Loucy (cell line): ENCODE results near the gene TEX101.
A peak's percentile ranks its signal among the peaks of the same experiment; 100 is the strongest.

ENCODE experiments used
- H2AFZ ChIP-seq: fragments of 200-600 bp; sonication (generic); 2 replicates; pipeline ENCODE4 v1.6.0; 2016; ENCODE audit warnings: antibody characterized with exemption, mild to moderate bottlenecking, low read length, moderate library complexity
- H3F3A ChIP-seq: fragments of 200-600 bp; 2 replicates; pipeline ENCODE4 v1.6.0; 2016; ENCODE audit warnings: antibody characterized with exemption, low read depth, mild to moderate bottlenecking
- H3K27me3 ChIP-seq: fragments of 200-600 bp; sonication (generic); 2 replicates; pipeline ENCODE4 v1.6.1; 2014; ENCODE audit warnings: low read length, mild to moderate bottlenecking; ENCODE audit not compliant: insufficient read depth, poor library complexity, severe bottlenecking
- H3K36me3 ChIP-seq: fragments of 200-600 bp; sonication (generic); 2 replicates; pipeline ENCODE4 v1.6.1; 2016; ENCODE audit warnings: low read length; ENCODE audit not compliant: insufficient read depth
- H3K4me1 ChIP-seq: fragments of 200-600 bp; sonication (generic); 2 replicates; pipeline ENCODE4 v1.5.1; 2014; ENCODE audit warnings: low read length, mild to moderate bottlenecking; ENCODE audit not compliant: insufficient read depth, poor library complexity, severe bottlenecking
- H3K4me2 ChIP-seq: fragments of 200-600 bp; sonication (generic); 2 replicates; pipeline ENCODE4 v1.6.0; 2014; ENCODE audit warnings: antibody characterized with exemption, low read length, low read depth, mild to moderate bottlenecking; ENCODE audit not compliant: poor library complexity, severe bottlenecking
- H3K4me3 ChIP-seq: fragments of 200-600 bp; sonication (generic); 2 replicates; pipeline ENCODE4 v1.5.1; 2014; ENCODE audit warnings: low read length, mild to moderate bottlenecking, mixed read lengths; ENCODE audit not compliant: poor library complexity, severe bottlenecking
- H3K79me2 ChIP-seq: fragments of 200-600 bp; sonication (generic); 2 replicates; pipeline ENCODE4 v1.6.1; 2014; ENCODE audit warnings: low read length; ENCODE audit not compliant: insufficient read depth
- H3K9ac ChIP-seq: fragments of 200-600 bp; sonication (generic); 2 replicates; pipeline ENCODE4 v1.6.0; 2014; ENCODE audit warnings: mild to moderate bottlenecking, low read depth, low read length, moderate library complexity; ENCODE audit not compliant: poor library complexity, severe bottlenecking
- H3K9me2 ChIP-seq: fragments of 200-600 bp; sonication (generic); replicated peaks from 2 replicates; pipeline ENCODE4 v1.6.1; 2016; ENCODE audit warnings: low read depth, low read length, mixed read lengths
- H3K9me3 ChIP-seq: fragments of 200-600 bp; sonication (generic); 2 replicates; pipeline ENCODE4 v1.6.1; 2014; ENCODE audit warnings: mild to moderate bottlenecking, antibody characterized with exemption, low read length, low read depth; ENCODE audit not compliant: insufficient read depth
- H4K20me1 ChIP-seq: fragments of 200-600 bp; sonication (generic); 2 replicates; pipeline ENCODE4 v1.6.0; 2014; ENCODE audit warnings: antibody characterized with exemption, low read length, mild to moderate bottlenecking; ENCODE audit not compliant: insufficient read depth, poor library complexity, severe bottlenecking
- EZH2phosphoT487 ChIP-seq: fragments of 200-600 bp; IDR thresholded peaks from 2 replicates; pipeline ENCODE4 v1.6.1; 2018; ENCODE audit warnings: antibody characterized with exemption, mild to moderate bottlenecking, moderate library complexity, borderline replicate concordance
- TF ChIP-seq, protein P1 (sequence below): fragments of 200-600 bp; sonication (generic); conservative IDR thresholded peaks from 2 replicates; pipeline ENCODE4 v1.5.1; 2014; ENCODE audit warnings: mild to moderate bottlenecking, antibody characterized with exemption, low read length

The TEX101 gene

DNA sequence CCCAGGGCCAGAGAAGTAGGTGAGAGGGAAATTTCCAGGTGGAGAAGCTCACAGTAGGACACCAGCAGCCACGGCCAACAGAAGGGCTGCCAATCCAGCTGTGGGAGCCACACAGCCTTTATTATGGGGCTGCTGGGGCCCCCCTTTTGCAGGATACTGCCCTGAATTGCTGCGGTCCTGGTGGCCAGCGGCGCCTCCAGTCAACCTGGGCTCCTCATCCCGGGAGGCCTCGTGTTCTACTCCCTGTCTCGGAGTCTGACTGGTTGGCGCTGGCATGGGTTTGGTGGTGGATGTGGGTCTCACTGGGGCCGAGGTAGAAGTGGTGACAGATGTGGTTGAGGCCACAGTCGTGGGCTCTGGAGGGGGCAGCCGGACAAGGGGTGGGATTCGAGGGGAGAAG lies 46.6 kb downstream of the TEX101 start:
- TF ChIP-seq, protein P1, sequence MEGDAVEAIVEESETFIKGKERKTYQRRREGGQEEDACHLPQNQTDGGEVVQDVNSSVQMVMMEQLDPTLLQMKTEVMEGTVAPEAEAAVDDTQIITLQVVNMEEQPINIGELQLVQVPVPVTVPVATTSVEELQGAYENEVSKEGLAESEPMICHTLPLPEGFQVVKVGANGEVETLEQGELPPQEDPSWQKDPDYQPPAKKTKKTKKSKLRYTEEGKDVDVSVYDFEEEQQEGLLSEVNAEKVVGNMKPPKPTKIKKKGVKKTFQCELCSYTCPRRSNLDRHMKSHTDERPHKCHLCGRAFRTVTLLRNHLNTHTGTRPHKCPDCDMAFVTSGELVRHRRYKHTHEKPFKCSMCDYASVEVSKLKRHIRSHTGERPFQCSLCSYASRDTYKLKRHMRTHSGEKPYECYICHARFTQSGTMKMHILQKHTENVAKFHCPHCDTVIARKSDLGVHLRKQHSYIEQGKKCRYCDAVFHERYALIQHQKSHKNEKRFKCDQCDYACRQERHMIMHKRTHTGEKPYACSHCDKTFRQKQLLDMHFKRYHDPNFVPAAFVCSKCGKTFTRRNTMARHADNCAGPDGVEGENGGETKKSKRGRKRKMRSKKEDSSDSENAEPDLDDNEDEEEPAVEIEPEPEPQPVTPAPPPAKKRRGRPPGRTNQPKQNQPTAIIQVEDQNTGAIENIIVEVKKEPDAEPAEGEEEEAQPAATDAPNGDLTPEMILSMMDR: no peak
- no peak for TF ChIP-seq EZH2phosphoT487
- Histone ChIP-seq H3K4me3 (no peak overlapping the region), H3K36me3 (no peaks in the 10 kb centered on the region), H3K4me2 (no peak overlapping the region), H3K27me3 (no peaks in the 10 kb centered on the region), H4K20me1 (no peaks in the 10 kb centered on the region), H3K4me1 (peaks cover 5% of the 10 kb centered on the region), H3K79me2 (no peaks in the 10 kb centered on the region), H3K9me2 (no peaks in the 10 kb centered on the region), H3K9ac (no peak overlapping the region), H3K9me3 (no peaks in the 10 kb centered on the region), H2AFZ (no peak overlapping the region), H3F3A (no peaks in the 10 kb centered on the region)

DNA sequence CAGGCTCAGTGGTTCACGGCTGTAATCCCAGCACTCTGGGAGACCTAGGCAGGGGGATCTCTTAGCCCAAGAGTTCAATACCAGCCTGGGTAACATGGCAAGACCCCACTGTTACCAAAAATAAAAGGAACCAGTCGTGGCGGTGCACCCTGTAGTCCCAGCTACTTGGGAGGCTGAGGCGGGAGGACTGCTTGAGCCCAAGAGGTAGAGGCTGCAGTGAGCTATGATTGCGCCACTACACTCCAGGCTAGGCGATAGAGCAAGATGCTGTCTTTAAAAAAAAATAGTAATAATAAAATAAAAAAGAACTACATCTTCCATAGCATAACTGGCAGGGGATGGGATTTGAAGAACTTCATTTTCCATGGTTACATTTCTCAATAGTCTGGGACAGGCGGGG lies 47.7 kb downstream of the TEX101 start:
- H3K9me3 ChIP-seq: no peaks in the 10 kb centered on the region
- H3K9ac ChIP-seq: no peak overlapping the region
- H2AFZ ChIP-seq: no peak overlapping the region
- no peak overlapping the region for H3K4me3 ChIP-seq
- H3K36me3 ChIP-seq: no peaks in the 10 kb centered on the region
- H3F3A ChIP-seq: no peaks in the 10 kb centered on the region
- no peaks in the 10 kb centered on the region for H3K27me3 ChIP-seq
- TF ChIP-seq, protein P1: no peak
- TF ChIP-seq EZH2phosphoT487: no peak
- H3K79me2 ChIP-seq: no peaks in the 10 kb centered on the region
- H3K9me2 ChIP-seq: no peaks in the 10 kb centered on the region
- H3K4me2 ChIP-seq: peak overlapping the region; percentile 75
- H4K20me1 ChIP-seq: no peaks in the 10 kb centered on the region
- H3K4me1 ChIP-seq: peaks cover 5% of the 10 kb centered on the region

DNA sequence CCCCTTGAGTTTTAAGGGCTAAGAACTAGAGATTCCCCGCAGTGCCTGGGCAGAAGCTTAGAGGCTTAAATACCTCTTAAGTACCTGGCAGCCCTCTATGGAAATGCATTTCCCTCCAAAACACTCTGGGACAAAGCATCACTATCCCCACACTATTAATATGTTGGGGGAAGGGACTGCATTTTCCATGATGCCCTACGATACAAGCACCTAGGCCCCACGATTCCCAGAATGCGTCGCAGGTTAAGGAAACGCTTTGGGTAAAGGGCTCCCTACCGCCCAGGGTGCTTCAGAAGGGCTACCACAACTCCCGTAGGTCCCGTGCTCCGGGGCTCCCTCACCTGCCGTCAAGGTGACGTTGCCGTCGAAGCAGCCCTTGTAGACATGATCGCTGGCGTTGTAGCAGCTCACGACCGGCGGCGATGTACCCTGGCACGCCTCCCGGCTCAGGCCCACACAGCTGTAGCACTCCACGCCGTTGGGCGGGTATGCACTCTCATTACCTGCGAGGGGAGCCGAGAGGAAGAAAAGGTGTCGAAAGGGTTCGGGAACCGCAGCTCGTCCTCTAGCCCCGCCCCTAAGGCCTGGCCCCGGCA lies 48.2 kb downstream of the TEX101 start:
- Histone ChIP-seq H3K9me2 (no peaks in the 10 kb centered on the region), H3K4me3 (peak overlapping the region; percentile 82), H3K36me3 (no peaks in the 10 kb centered on the region), H3F3A (no peaks in the 10 kb centered on the region), H4K20me1 (no peaks in the 10 kb centered on the region), H3K4me2 (peak overlapping the region; percentile 75), H3K9ac (no peak overlapping the region), H3K9me3 (no peaks in the 10 kb centered on the region), H3K79me2 (no peaks in the 10 kb centered on the region), H3K4me1 (peaks cover 5% of the 10 kb centered on the region), H3K27me3 (no peaks in the 10 kb centered on the region), H2AFZ (0 out of 2 replicates have a peak overlapping the region, but pooled peaks have one; percentile 46)
- TF ChIP-seq EZH2phosphoT487: no peak
- TF ChIP-seq, protein P1: no peak
